Measurements from ENCODE around the gene KDM5B. TPM values are rescaled to one million over a fixed set of nuclear protein-coding genes. Genes with fewer than 3 reads are reported as not detected.

KDM5B gene
- total and polyA plus RNA-seq, 9 of the 15 experiments (the other 6 are each of a cell fraction or from before 2014, with no cell fraction given): 15.4 to 90.6 (median 57.1) TPM

DNA sequence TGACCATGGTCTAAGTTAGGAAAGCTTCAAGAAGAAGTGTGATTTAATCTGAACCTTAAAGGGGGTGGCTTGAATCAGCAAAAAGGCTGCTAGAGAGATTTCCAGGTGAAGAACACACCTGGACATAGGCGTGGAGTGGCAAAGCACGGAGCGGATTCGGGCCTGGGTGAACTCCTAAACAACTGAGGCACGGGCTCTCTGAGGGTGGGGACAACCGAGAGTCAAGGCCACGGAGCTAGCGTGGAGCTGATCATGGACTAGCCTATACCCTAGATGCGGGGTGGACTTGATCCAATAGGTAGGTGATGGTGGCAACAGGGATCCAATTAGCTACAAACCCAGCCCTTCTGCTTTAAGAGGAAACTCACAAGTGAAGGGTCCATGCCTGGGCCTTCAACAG lies 125.7 kb downstream of the KDM5B start:
- H2AFZ ChIP-seq (ENCODE audit: low read depth, low read length): no peak overlapping the region
- H3K36me3 ChIP-seq (ENCODE audit: control insufficient read depth, insufficient read depth, low read length): no peaks in the 10 kb centered on the region
- CTCF ChIA-PET (ENCODE audit: low intra/inter-chr PET ratio): no interaction called here
- no TSS peak for BruUV-seq (replicated peaks)
- POLR2A ChIA-PET: interaction anchor here (0.7 to 2.2 kb wide), 4 partner anchors 10 to 54 kb away, joined by 3 to 11 read pairs (median 4); no protein-coding TSS in a partner anchor
- no peaks in the 10 kb centered on the region for H3K9me1 ChIP-seq (ENCODE audit: control insufficient read depth, insufficient read depth, low read length)
- no peaks in the 10 kb centered on the region for H4K20me1 ChIP-seq (replicated peaks; ENCODE audit: control insufficient read depth, insufficient read depth, low read length)
- DNase-seq (ENCODE audit: extremely low read depth in 1 of 4, low spot score in 3 of 4): no peak
- no peak for ATAC-seq
- H3K9ac ChIP-seq (ENCODE audit: insufficient read depth in 1 of 2, low read depth in 2 of 2, low read length in 2 of 2): no peak overlapping the region
- no peak overlapping the region for H3K4me2 ChIP-seq (ENCODE audit: insufficient read depth, low read length)
- in situ Hi-C loops (cut with MboI) (no loop called here), intact Hi-C loops (cut with micrococcal nuclease) (no loop called here)
- FAIRE-seq: no peak
- H3K79me2 ChIP-seq (ENCODE audit: control insufficient read depth, insufficient read depth, low read length): no peaks in the 10 kb centered on the region
- no peak overlapping the region for H3K4me3 ChIP-seq
- H3K4me1 ChIP-seq (replicated peaks in 1 of 2; ENCODE audit: control insufficient read depth in 2 of 2, insufficient read depth in 2 of 2, low read length in 2 of 2): no peaks in the 10 kb centered on the region
- H3K27ac ChIP-seq (ENCODE audit: extremely low read depth, low read depth, low read length): no peak overlapping the region
- 0% methylated on average over 9 of the region's 9 CpGs for WGBS (ENCODE audit: insufficient coverage, low coverage, missing lambda C conversion rate)
- H3K27me3 ChIP-seq (ENCODE audit: control insufficient read depth in 2 of 2, insufficient read depth in 2 of 2, low read length in 2 of 2): peaks cover 26 to 60% of the 10 kb centered on the region in 2 experiments
- H3K9me3 ChIP-seq (replicated peaks; ENCODE audit: control insufficient read depth, insufficient read depth, low read depth, low read length): no peaks in the 10 kb centered on the region
- TF ChIP-seq, protein P1, sequence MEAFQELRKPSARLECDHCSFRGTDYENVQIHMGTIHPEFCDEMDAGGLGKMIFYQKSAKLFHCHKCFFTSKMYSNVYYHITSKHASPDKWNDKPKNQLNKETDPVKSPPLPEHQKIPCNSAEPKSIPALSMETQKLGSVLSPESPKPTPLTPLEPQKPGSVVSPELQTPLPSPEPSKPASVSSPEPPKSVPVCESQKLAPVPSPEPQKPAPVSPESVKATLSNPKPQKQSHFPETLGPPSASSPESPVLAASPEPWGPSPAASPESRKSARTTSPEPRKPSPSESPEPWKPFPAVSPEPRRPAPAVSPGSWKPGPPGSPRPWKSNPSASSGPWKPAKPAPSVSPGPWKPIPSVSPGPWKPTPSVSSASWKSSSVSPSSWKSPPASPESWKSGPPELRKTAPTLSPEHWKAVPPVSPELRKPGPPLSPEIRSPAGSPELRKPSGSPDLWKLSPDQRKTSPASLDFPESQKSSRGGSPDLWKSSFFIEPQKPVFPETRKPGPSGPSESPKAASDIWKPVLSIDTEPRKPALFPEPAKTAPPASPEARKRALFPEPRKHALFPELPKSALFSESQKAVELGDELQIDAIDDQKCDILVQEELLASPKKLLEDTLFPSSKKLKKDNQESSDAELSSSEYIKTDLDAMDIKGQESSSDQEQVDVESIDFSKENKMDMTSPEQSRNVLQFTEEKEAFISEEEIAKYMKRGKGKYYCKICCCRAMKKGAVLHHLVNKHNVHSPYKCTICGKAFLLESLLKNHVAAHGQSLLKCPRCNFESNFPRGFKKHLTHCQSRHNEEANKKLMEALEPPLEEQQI (IDR thresholded peaks at IDR 0.05): no peak
- no peak for TF ChIP-seq MECOM (CRISPR knock-in tag; IDR thresholded peaks at IDR 0.05)
- TF ChIP-seq NFE2 (IDR thresholded peaks at IDR 0.05; ENCODE audit: low read depth): no peak
- no peak for TF ChIP-seq RBM22 (IDR thresholded peaks at IDR 0.05; ENCODE audit: low read depth, low read length, poor library complexity, severe bottlenecking)
- TF ChIP-seq, protein P2, sequence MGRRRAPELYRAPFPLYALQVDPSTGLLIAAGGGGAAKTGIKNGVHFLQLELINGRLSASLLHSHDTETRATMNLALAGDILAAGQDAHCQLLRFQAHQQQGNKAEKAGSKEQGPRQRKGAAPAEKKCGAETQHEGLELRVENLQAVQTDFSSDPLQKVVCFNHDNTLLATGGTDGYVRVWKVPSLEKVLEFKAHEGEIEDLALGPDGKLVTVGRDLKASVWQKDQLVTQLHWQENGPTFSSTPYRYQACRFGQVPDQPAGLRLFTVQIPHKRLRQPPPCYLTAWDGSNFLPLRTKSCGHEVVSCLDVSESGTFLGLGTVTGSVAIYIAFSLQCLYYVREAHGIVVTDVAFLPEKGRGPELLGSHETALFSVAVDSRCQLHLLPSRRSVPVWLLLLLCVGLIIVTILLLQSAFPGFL (CRISPR knock-in tag; IDR thresholded peaks at IDR 0.05): no peak
- TF ChIP-seq, protein P3, sequence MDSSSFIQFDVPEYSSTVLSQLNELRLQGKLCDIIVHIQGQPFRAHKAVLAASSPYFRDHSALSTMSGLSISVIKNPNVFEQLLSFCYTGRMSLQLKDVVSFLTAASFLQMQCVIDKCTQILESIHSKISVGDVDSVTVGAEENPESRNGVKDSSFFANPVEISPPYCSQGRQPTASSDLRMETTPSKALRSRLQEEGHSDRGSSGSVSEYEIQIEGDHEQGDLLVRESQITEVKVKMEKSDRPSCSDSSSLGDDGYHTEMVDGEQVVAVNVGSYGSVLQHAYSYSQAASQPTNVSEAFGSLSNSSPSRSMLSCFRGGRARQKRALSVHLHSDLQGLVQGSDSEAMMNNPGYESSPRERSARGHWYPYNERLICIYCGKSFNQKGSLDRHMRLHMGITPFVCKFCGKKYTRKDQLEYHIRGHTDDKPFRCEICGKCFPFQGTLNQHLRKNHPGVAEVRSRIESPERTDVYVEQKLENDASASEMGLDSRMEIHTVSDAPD (CRISPR knock-in tag; IDR thresholded peaks at IDR 0.05): no peak
- TF ChIP-seq, protein P4, sequence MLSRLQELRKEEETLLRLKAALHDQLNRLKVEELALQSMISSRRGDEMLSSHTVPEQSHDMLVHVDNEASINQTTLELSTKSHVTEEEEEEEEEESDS (CRISPR knock-in tag; IDR thresholded peaks at IDR 0.05): no peak
- TF ChIP-seq MCM7 (IDR thresholded peaks at IDR 0.05): no peak
- no peak for TF ChIP-seq ZNF561 (CRISPR knock-in tag; conservative IDR thresholded peaks at IDR 0.05)
- TF ChIP-seq, protein P5, sequence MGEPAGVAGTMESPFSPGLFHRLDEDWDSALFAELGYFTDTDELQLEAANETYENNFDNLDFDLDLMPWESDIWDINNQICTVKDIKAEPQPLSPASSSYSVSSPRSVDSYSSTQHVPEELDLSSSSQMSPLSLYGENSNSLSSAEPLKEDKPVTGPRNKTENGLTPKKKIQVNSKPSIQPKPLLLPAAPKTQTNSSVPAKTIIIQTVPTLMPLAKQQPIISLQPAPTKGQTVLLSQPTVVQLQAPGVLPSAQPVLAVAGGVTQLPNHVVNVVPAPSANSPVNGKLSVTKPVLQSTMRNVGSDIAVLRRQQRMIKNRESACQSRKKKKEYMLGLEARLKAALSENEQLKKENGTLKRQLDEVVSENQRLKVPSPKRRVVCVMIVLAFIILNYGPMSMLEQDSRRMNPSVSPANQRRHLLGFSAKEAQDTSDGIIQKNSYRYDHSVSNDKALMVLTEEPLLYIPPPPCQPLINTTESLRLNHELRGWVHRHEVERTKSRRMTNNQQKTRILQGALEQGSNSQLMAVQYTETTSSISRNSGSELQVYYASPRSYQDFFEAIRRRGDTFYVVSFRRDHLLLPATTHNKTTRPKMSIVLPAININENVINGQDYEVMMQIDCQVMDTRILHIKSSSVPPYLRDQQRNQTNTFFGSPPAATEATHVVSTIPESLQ (CRISPR knock-in tag; IDR thresholded peaks at IDR 0.05): no peak
- no peak for TF ChIP-seq MTA2 (IDR thresholded peaks at IDR 0.05; ENCODE audit: low read depth)
- no peak for TF ChIP-seq KLF10 (CRISPR knock-in tag; IDR thresholded peaks at IDR 0.05)
- TF ChIP-seq MAFG (tag; conservative IDR thresholded peaks at IDR 0.05): no peak
- no peak for TF ChIP-seq ELF1 (tag; IDR thresholded peaks at IDR 0.05)
- TF ChIP-seq ZBTB1 (CRISPR knock-in tag; IDR thresholded peaks at IDR 0.05; ENCODE audit: borderline replicate concordance, low read depth): no peak

Data from K562 (cell line).